GM19239 (cell line): ENCODE results near the gene PCYT2.
"Not testable (repeated sequence)": the region's sequence is repeated elsewhere in the genome, so short reads cannot be mapped to it uniquely, and the experiment has no call there.

Source experiments
- DNase-seq: peaks from one replicate; pipeline ENCODE4 v3.0.0; 2011; ENCODE audit warnings: low spot score; ENCODE audit not compliant: insufficient read length
- FAIRE-seq: peaks from 2 replicates; lab custom pipeline; 2011; peaks lifted over from hg19 to GRCh38; lab: Jason Lieb, UNC

PCYT2 gene

DNA sequence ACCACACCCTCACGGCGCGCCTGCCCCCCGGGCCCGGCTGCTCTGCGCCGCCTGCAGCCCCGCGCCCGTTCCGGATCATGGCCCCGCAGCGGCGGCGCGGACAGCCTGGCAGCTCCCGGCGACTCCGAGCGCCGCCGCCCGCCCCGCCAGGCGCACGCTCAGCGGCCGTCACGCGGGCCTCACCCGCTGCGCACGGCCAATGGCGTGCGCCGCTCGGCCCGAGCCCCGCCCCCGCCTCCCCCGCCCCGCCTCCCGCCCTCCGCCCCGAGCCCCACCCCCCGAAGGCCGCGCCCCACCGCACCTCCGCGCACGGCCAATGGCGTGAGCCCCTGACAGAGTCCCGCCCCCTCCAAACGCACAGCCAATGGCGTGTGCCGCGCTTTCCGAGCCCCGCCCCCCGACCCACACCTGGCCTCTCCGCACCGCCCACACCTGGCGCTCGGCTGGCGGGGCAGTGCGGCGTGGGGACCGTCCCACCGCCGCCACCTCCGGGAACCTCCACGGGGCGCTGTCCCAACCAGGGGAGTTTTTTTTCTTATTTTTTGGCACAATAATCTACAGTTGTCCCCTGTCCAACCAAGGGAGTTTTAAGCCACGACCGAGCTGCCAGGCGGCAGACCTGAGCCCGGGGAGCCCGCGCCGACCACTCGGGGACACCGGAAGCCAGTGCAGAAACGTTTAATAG, at the start of gene PCYT2:
PCYT2 (minus strand) TSS at position 123 of the 685 bp plus-strand sequence; CDS start at position 79, 44 bp downstream.
- peak; percentile 86 for FAIRE-seq

DNA sequence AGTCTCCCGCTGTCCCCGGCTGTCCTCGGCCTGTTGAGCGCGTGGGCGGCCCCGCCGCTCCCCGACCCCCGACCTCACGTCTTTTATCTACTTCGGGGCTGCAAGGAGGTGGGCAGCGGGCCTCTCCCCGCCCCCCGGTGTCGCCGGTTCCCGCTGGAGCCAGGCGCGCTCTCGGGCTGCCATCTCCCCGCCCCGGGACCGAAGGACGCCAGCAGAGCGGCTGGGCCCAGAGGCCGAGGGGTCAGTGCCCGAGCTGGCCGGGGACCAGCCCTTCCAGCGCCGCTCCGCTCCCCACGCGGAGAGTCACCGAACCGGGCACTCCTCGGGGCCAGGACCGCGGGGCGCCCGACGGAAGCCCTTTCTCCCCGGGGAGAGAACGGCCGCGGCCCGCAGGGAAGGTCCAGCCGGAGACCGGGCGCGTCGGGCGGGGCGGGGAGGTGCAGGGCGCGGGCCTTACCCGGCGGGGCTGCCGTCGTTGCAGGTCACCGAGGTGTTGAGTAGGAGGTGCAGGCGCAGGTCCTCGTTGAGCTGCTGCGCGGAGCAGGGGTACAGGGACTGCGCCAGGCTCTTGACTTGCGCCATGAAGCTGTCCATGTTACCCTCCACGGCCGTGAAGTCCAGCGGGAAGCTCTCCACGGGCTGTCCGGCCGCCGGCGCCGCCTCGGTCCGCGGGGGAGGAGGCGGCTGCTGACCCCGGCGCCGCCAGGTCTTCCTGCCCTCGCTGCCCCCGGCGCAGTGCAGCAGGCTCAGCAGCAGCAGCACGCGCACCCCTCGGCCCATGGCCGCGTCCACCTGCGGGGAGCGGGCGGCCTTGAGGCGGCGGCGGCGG, 49.1 kb upstream of the PCYT2 start:
- DNase-seq (no peak), FAIRE-seq (no peak)

More for the DNA sequence above, at the start of gene PCYT2:
- DNase-seq = peak; percentile 99

DNA sequence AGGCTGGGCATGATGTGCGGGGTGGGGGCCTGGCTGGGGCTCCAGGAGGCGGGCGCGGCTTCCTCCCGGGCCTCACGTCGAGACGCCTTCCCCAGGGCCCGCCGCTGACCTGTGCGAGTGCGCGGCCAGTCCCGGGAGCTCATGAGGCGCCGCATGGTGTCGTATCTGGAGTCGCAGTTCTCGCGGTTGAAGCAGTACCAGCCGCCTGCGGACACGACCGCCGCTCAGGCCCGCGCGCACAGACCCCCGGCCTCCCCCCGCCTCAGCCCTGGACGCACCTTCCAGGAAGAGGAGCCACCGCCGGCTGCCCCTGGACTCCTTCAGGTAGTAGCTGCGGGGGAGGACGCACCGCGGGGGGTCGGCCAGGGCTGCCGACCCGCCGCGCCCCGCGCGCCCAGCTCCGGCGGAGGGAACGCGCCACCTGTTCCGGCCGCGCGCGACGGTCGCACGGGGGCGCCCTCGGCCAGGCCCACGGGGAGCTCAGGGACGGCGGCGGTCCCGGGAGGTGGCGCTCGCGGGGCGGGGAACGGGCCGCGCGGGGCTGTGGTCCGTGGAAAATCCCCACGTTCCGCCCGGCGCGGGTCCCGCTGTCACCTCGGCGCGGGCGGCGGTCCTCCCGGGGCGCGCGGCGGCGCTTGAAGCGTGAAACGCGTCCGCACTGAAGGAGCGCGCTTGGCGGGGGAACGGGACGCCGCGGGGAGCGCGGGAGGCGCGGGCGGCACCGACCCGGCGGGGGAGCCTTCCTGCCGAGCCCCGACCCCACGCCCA, 48.3 kb upstream of the PCYT2 start:
- FAIRE-seq (no peak), DNase-seq (peak; percentile 88)

- FAIRE-seq = no peak
- no peak for DNase-seq
These were observed 47.6 kb upstream of the PCYT2 start for GRCh38 chr17:81958633-81959342.

- FAIRE-seq (no peak), DNase-seq (no peak)
These were observed 46.7 kb upstream of the PCYT2 start for GRCh38 chr17:81957691-81958432.

GRCh38 chr17:81956607-81957589, 45.7 kb upstream of the PCYT2 start:
- no peak for FAIRE-seq
- DNase-seq = no peak

GRCh38 chr17:81955756-81956544, 44.8 kb upstream of the PCYT2 start:
- FAIRE-seq (no peak), DNase-seq (no peak)

DNA sequence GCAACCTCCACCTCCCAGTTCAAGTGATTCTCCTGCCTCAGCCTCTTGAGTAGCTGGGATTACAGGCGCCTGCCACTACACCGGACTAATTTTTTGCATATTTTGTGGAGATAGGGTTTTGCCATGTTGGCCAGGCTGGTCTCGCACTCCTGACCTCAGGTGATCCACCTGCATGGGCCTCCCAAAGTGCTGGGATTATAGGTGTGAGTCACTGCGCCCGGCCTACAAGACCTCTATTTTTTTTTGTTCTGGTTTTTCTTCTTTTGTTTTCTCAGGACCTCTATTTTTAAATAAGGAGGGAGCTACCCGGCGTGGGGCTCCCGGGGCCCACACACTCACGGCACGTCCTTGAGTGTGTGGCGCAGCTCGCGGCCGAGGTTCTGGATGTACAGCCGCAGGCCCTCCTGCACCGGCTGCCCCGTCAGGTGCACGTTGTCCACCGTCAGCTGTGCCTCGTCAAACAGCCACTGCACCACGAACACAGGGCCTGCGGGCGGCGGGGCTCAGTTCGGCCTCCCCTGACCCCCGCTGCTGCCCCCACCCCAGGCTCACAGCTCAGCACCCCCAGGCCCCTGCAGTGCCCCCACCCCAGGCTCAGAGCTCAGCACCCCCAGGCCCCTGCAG, 44.0 kb upstream of the PCYT2 start:
- FAIRE-seq = no peak
- DNase-seq = no peak

- FAIRE-seq = no peak
- DNase-seq = no peak
These were observed 43.2 kb upstream of the PCYT2 start for GRCh38 chr17:81954131-81955057.

GRCh38 chr17:81953443-81953842, 42.2 kb upstream of the PCYT2 start:
- not testable (repeated sequence) for FAIRE-seq, DNase-seq

DNA sequence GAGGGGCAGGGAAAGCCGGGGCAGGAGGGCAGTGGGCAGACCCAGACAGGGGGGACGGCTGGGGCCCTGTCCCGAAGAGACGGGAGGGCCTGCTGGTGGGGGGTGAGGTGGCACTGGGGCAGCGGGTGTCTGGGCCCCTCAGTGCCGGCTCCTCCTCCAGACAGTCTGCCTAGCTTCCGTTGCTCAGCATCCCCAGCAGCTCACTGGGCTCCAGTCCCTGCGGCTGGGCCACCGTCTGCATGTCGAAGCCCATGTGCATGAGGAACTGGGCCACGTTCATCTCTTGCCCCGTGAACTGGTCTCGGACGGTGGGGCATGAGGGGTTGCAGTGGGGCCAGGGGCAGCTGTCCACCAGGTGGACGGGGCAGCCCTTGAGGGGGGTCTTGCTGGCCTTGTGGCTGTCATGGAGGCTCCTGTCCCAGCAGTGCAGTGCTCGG, 41.6 kb upstream of the PCYT2 start:
- FAIRE-seq = no peak
- DNase-seq = no peak

- FAIRE-seq (no peak), DNase-seq (no peak)
These were observed 40.8 kb upstream of the PCYT2 start for GRCh38 chr17:81951785-81952684.

DNA sequence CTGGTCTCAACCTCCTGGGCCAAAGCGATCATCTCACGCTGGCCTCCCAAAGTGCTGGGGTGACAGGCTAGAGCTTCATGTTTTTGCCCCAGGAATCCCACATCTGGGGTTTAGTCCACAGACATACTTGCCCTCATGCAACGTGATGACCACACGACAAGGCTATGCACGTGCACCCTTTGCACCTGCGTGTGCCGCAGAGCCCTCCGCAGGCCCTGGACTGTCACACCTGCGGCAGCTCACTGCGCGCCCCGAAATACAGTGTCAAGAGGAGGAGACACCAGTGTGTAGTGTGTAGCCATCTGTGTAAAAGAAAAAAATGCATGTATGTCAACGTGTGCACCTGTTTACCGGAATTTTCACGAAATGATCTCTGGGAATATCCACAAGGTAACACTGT, 39.3 kb upstream of the PCYT2 start:
- DNase-seq (no peak), FAIRE-seq (no peak)

- FAIRE-seq (no peak), DNase-seq (no peak)
These were observed 37.6 kb upstream of the PCYT2 start for GRCh38 chr17:81948635-81949378.
